Frontal cortex (tissue), 4 donors: ENCODE results near the gene TMEM266. TPM values are rescaled to one million over a fixed set of nuclear protein-coding genes. Genes with fewer than 3 reads are reported as not detected.
A peak's percentile ranks its signal among the peaks of the same experiment; 100 is the strongest.

Experiments
- DNase-seq, 2 donors: peaks; one replicate each; pipeline ENCODE4 v3.0.0; 2012; ENCODE audit warnings: low spot score in 2 of 2
- FAIRE-seq: peaks from 2 replicates; lab custom pipeline; 2012; peaks lifted over from hg19 to GRCh38; lab: Jason Lieb, UNC
- total RNA-seq: library from RNA; depleted of rRNA; stranded (reverse); fragments of >200 nt; gene quantifications from one replicate; pipeline ENCODE4 v1.2.3, GENCODE V29; 2014
- donor health status: control.
- donor health status: control.
- donor health status: control.

TMEM266 gene
- total RNA-seq, 1 donor from 2014 or later, result 4.5 TPM

DNA sequence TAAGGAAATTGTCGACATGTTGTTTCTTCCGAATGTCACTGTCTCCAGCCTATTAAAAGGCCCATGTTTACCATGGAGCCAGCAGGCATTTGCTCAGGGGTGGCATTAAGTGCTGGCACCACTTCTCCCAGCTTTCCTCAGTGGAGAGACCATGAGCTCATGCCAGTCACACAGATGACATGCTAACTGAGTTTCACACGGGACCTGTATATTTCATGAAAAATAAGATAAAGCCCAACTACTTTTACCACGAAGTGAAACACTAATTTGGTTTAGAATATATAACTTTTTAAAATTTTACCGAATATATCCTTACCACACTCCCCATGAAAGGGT lies 158.1 kb downstream of the TMEM266 start:
- DNase-seq (no peak), FAIRE-seq (no peak)

DNA sequence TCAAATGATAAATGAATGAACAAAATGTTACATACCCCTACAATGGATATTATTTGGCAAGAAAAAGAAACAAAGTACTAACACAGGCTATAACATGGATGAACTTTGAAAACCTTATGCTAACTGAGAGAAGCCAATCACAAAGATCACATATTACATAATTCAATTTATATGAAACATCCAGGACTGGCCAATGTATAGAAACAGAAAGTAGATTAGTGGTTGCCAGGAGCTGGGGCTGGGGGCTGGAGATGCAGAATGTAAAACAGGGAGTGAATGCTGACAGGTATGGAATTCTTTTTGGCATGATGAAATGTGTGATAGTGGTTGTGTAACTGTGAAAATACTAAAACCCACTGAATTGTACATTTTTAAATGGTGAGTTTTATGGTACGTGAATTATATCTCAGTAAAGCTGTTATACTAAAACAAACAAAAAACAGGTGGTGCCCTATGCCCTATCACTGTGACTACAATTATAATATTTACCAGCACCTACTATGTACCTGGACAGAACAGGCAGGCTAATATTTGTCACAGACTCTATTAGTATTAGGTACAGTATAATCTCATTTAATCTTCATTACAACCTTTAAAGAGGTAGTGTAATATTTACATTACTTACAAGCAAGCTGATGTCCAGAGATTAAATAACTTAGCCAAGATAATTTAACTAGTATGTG lies 161.4 kb downstream of the TMEM266 start:
- no peak for FAIRE-seq
- DNase-seq, result no peak

DNA sequence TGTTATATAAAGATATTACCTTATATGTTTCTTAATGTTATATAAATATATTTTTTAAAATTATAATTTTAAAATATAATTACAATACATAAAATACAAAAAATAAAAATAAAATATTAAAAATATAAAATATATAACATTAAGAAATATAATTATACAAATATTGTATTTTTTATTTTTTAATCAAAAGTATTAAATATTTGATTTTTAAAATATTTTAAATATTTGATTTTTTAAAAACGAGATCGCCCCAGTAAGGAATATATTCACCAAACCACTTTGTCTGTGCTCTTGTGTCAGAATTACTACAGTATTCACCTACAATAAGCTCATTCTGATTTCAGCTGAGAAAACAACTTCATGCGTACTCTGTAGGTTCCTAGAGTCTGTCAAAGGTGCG lies 162.4 kb downstream of the TMEM266 start:
- DNase-seq (no peak), FAIRE-seq (peak; percentile 99)

DNA sequence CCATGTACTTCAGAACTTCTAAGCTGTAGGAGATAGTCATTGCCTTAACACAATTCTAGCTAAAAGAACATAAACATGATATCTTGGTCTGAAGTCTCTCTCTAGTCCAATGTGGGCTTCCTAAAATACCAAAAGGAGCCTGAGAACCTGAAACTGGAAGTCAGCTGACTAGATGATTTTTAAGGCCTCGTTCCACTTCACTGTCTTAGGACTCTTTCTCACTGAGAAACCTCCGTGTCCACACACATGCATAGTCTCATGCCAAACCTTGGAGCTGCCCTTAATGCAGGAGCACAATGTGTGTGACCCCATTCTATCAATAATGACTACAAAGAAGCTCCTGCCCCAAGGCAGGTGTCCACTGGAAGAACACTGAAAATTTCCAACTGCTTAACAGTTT lies 163.7 kb downstream of the TMEM266 start:
- no peak for DNase-seq
- FAIRE-seq, result no peak

DNA sequence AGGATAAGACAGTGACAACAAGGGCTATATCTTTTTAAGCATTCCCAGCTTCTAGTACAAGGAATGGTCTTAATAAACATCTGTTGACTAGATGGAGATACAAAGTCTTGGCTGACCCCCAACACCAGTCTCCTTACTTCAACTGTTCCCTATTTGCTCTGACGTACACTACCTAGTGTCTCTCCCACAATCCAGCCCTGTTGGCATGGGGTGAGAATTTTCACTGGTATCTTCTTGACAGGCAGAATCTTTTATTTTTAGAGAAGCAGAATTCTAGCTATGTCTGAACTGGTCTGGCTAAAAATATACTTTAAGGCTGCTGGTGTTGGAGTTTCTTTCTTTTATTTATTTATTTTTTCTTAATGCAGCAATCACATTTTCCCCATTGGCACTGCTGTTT lies 169.5 kb downstream of the TMEM266 start:
- no peak for FAIRE-seq
- DNase-seq, result no peak

DNA sequence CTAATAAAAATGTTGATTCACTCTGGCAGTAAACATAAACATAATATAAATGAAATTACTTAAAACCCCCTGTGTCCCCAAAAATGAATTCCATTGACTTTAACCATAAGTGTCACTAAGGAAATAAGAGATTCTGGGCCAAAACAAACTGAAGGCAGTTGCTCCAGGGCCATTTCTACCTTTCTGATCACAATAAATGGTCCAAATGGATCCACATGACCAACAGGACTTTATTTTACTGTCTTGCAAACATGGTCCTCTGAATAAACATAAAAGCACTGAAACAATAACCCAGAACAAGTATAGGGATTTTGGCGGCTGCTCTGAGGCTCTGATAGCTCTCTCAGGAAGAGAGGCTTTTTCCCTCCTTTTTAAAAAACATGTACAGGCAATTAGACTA lies 174.1 kb downstream of the TMEM266 start:
- DNase-seq (no peak), FAIRE-seq (no peak)

DNA sequence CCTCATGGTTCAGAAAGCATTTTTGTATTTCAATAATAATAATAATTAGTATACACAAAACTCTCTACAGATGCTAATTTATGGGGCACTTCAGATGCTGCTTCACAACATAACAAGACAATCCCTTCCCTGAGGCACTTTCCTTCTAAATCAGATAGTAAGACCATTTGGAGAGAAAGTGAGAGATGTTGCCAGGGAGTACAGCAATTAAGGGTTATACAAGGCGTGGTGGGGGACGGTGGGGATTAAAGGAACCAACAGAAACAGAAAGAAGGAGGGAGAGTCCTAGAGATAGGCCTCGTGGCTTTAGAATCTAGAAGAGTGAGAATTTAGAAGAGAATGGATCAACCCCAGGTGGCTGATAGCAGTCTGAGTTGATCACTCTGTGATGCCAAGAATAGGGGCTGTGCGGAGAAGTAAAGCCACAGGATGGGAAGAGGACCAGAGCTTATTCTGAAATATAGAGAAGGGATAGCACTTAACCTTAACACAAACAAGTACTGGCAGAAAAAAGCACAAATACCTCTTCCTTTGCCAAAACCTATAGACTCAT lies 174.6 kb downstream of the TMEM266 start:
- FAIRE-seq (no peak), DNase-seq (no peak)

DNA sequence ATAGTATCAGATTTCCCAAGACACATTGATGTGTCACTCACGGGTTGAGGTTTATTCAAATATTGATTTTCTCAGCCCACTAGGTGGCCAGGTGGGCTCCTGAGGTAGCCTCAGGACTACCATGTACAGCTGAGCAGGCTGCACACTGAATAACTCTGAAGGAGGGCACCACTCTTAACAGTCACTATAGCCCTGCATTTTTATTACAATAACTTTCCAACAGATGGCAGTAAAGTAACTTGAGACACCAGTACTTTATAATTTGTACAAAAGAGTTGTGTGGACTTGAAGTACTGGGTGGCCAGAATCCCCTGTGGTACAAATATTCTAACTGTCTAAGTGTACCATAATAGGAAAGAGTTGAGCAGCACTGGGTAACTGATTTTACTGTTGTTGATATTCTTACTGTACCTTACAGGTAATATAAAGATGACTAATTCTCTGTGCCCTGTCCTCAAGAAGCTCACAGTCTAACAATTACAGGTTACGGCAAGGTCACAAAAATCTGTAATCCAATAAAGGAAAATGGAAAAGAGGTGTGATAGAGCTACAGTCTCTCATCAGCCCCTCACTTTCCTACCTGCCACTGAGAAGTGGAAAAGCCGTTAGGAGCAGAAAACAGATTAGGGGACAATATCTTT lies 175.5 kb downstream of the TMEM266 start:
- FAIRE-seq, result no peak
- no peak for DNase-seq

DNA sequence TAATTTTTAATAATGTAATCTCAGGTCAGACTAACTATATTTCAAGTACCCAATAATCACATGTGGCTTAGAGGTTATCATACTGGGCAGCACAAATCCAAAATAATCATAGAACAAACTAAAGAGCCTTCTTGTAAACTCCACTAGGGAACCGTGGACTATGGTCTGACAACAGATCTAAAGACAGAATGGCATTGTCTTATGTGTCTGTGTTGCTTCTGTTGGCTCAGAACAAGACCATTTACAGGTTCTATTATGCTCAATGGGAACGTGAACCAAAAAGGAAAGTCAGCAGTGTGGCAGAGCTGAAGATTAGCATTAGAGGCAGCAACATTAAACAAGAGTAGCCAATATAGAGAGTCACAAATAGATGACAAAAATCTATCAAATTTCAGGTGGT lies 176.6 kb downstream of the TMEM266 start:
- DNase-seq (no peak), FAIRE-seq (no peak)

DNA sequence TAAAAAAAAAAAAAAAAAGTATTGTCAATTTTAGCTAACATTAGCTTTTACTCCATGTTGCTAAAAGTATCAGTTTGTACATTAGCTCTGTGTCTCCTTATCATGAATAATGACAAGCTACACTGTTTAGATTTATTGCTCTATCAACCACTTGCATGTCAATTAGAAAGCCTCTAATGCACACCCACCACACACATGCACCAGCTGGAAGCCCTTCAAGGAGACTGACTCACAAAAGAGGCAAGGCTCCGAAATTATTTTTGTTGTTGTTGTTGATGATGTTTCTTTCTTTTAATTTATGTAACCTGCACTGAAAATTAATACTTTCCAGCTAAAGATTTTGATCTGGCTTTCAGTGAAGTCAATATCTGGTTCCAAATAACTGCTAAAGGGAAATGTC lies 180.0 kb downstream of the TMEM266 start:
- DNase-seq, result no peak
- FAIRE-seq, result no peak

DNA sequence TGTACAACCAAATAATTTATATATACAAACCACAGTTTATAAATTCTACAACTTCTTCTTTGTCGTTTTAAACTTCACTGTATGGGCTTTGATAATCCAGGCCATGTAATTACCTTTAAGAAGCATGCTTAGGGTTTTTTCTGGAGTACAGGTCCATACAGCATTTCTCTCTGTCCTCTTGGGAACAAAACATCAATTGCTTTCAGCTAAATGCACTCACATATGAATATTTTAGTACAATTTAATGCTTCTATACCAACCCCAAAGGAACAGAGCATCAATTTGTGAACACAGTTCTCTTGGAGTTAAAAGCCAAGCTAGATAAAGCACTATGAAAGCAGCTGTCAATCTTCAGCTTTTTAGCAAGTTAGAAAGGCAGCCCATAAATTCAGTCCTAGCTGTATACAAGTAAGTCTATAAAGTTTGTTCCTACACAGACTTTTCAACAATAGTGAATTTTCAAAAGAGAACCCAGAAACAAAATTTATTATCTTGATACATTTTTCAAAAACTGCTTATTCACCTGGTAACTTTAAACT lies 185.4 kb downstream of the TMEM266 start:
- DNase-seq (no peak), FAIRE-seq (no peak)

DNA sequence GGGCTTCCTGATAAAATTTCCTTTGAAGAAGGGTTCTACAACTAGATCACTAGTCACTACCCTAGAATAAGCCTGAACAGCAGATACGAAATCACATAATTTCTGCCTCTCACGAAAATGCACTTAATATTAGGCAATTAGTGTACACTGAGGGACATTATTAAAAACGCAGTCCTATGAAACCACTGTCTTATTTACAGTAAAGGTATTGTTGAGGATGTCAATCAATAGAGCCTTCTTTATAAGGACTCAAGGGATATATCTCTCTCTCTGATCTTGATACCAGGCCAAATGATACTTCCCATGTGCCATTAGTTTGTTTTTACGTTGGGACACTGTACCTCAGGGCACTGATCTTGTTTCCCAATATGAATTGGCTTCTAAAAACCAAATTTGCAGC lies 191.9 kb downstream of the TMEM266 start:
- FAIRE-seq (no peak), DNase-seq (no peak)

DNA sequence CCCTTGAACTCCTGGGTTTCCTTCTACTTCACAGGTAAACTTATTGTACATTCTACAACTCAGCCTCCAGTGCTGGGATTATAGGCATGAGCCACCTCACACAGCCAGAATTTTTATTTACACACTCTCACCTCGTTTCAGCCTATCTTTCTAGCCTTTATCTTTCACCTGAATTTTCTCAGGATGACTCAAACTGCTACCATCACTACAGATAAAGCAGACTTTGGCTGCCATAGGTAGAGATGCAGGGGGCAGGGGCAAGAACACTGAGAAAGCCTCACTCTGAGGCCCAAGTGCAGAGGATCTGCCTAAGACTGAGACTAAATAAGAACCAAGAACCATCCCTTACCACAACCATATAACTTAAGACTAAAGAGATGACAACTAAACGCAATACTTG lies 192.5 kb downstream of the TMEM266 start:
- no peak for DNase-seq
- FAIRE-seq, result no peak

DNA sequence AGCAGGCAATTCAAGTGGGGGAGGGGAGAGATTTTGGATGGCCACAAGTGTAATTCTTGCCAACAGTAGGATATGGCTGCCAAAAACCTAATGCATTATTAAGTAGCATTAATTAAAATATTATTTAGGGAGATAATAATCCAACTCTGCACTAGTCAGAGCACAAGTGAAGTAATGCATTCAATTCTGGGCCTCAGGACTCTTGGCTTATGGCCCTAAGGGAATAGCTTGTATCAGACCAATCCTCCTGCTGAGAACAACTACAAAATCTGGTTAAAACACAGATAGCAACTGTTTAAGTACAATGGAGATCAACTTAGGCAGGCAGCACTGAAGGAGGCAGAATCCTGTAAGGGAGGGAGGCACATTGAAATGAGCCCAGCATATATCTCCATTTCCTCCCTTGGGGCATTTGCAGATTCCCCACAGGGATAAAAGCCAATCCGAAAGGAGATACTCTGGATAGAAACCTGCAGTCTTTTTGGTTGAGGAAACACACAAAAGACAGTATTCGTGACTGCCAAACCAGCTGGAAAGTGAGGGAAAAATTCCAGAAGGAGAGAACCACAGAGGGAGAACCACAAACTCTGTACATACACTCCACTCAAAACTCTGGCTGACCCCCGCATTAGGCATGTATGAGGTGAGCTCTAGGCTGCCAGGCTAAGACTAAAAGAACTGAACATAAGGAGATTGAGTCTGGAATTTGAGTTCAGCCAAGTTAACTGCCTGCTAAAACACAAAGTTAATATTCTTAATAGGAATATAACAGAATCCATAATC lies 194.1 kb downstream of the TMEM266 start:
- DNase-seq (no peak), FAIRE-seq (no peak)

Other genes with a start within 250 kb of the TMEM266 start
- 79.9 TPM for gene UBE2Q2, start 216.5 kb upstream of the TMEM266 start, total RNA-seq
- gene FBXO22, start 156.1 kb upstream of the TMEM266 start, total RNA-seq, result 14.3 TPM
- gene NRG4, start 47.6 kb upstream of the TMEM266 start, total RNA-seq, result not detected